ENCODE measurements around the gene NTM.

DNA sequence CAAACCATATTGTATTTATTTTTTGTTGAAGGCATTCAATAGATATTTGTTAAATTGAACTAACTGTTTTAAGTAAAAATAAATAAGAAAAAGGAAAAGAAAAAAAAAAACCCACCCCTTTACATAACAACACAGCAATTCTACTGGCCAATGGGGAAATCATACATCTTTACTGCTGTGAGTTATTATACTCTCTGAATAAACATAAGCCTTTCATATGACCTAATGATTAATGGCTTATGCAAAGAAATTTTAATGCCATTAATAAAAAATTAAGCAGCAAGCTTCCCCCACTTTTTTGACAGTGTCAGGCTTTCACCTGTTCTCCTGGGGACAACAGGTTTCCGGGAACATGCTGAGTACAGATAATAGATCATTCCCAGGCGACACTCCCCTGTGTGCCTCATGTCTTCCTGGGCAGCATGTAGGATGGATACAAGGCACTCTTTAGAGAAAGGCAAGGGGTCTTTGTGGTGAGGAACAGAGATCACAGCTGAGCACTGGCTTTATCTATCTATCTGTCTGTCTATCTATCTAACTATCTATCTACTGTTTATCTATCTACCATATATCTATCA lies 676.0 kb downstream of the NTM start:
- TF ChIP-seq ZNF292 (tag by site-specific recombination; IDR thresholded peaks at IDR 0.05; ENCODE audit: borderline replicate concordance, low read depth): no peak
- no peak for TF ChIP-seq TCF7L2 (IDR thresholded peaks at IDR 0.05; ENCODE audit: borderline replicate concordance, low read depth, low read length)

All from HEK293 (cell line).